K562 (cell line): ENCODE results near the gene ACTN4. TPM values are rescaled to one million over a fixed set of nuclear protein-coding genes. Genes with fewer than 3 reads are reported as not detected.

Experiments
- E2F3 ChIP-seq: fragments of 250-450 bp; sonication (Bioruptor Pico); IDR thresholded peaks from 2 replicates; pipeline ENCODE4 v1.4.0; 2020; ENCODE audit warnings: mild to moderate bottlenecking
- FOXM1 ChIP-seq, 2 experiments: fragments of 450-650 bp in 1 of 2; sonication (generic) in 1 of 2; formaldehyde crosslinking in 1 of 2; IDR thresholded peaks; 2 replicates each; pipeline versions ENCODE4 v1.6.1 to v1.9.0; 2017 to 2022; ENCODE audit warnings: low read depth in 2 of 2, mild to moderate bottlenecking in 2 of 2, missing genetic modification reagents in 1 of 2, moderate library complexity in 1 of 2
- FUS ChIP-seq: fragments of 200-400 bp; formaldehyde crosslinking; optimal IDR thresholded peaks from 2 replicates; pipeline ENCODE3; 2017; ENCODE audit warnings: low read depth, low read length
- ILK ChIP-seq: fragments of 450-650 bp; IDR thresholded peaks from 2 replicates; pipeline ENCODE4 v1.6.1; 2016; ENCODE audit warnings: missing genetic modification characterization, low read depth, mild to moderate bottlenecking, missing compliant biosample characterization, moderate library complexity, borderline replicate concordance
- KAT8 ChIP-seq: fragments of 450-650 bp; IDR thresholded peaks from 2 replicates; pipeline ENCODE4 v1.6.1; 2016; ENCODE audit warnings: low read depth, mild to moderate bottlenecking
- KLF13 ChIP-seq: fragments of 450-650 bp; IDR thresholded peaks from 2 replicates; pipeline ENCODE4 v1.6.1; 2016; ENCODE audit warnings: missing genetic modification characterization, low read depth, mild to moderate bottlenecking, missing compliant biosample characterization, moderate library complexity, borderline replicate concordance
- MCM3 ChIP-seq: fragments of 450-650 bp; IDR thresholded peaks from 2 replicates; pipeline ENCODE4 v1.6.1; 2016
- NFXL1 ChIP-seq: fragments of 450-650 bp; formaldehyde crosslinking; IDR thresholded peaks from 2 replicates; pipeline ENCODE4 v1.4.0; 2021; ENCODE audit warnings: mild to moderate bottlenecking
- PATZ1 ChIP-seq: fragments of 250-450 bp; sonication (Bioruptor Pico); IDR thresholded peaks from 2 replicates; pipeline ENCODE4 v1.5.0; 2020; ENCODE audit warnings: mild to moderate bottlenecking, borderline replicate concordance
- PHF20 ChIP-seq: fragments of 450-650 bp; IDR thresholded peaks from 2 replicates; pipeline ENCODE4 v1.6.1; 2018; ENCODE audit not compliant: partially characterized antibody
- PKNOX1 ChIP-seq: fragments of 450-650 bp; IDR thresholded peaks from 2 replicates; pipeline ENCODE4 v1.6.1; 2016
- USF2 ChIP-seq: sonication (generic); formaldehyde crosslinking; IDR thresholded peaks from 2 replicates; pipeline ENCODE4 v1.5.0; 2020; ENCODE audit warnings: missing genetic modification reagents
- ZBTB7A ChIP-seq: IDR thresholded peaks from 2 replicates; pipeline ENCODE4 v1.6.1; 2011; ENCODE audit warnings: low read depth, mild to moderate bottlenecking, low read length, moderate library complexity, borderline replicate concordance; ENCODE audit not compliant: control insufficient read depth
- ZNF140 ChIP-seq: fragments of 250-450 bp; sonication (Bioruptor Pico); IDR thresholded peaks from 2 replicates; pipeline ENCODE4 v1.8.0; 2021; ENCODE audit warnings: moderate library complexity, mild to moderate bottlenecking, inconsistent platforms
- ZNF24 ChIP-seq: fragments of 450-650 bp; IDR thresholded peaks from 2 replicates; pipeline ENCODE4 v1.6.1; 2016
- ZNF407 ChIP-seq: fragments of 450-650 bp; IDR thresholded peaks from 2 replicates; pipeline ENCODE4 v1.6.1; 2016; ENCODE audit warnings: low read depth
- polyA plus RNA-seq, 8 experiments: library from polyadenylated mRNA; depleted of rRNA in 4 of 8; stranded (reverse) in 5 of 8; unstranded in 3 of 8; fragments of >200 nt; fragmentation: Nextera tagmentation in 2 of 8; fragmentation: Illumina TruSeq in 1 of 8; extraction: Ambion mirVana in 2 of 8; extraction: Trizol in 1 of 8; gene quantifications; 2 replicates each; pipeline versions ENCODE4 v1.2.1 to v1.2.3, GENCODE V29; 2011 to 2014; ENCODE audit warnings: inconsistent platforms in 1 of 8, missing spikeins in 1 of 8
- total RNA-seq, 7 experiments: library from RNA; depleted of rRNA in 6 of 7; stranded (reverse); fragments of >200 nt in 6 of 7; fragmentation: Illumina TruSeq in 2 of 7; extraction: Trizol in 2 of 7; gene quantifications; 2 replicates each; pipeline versions ENCODE4 v1.2.1 to v1.2.3, GENCODE V29; 2011 to 2021; ENCODE audit warnings: low replicate concordance in 1 of 7

ACTN4 gene
- total and polyA plus RNA-seq, 9 of the 15 experiments (the other 6 are each of a cell fraction or from before 2014, with no cell fraction given), result 3.1 to 385 (median 125) TPM

DNA sequence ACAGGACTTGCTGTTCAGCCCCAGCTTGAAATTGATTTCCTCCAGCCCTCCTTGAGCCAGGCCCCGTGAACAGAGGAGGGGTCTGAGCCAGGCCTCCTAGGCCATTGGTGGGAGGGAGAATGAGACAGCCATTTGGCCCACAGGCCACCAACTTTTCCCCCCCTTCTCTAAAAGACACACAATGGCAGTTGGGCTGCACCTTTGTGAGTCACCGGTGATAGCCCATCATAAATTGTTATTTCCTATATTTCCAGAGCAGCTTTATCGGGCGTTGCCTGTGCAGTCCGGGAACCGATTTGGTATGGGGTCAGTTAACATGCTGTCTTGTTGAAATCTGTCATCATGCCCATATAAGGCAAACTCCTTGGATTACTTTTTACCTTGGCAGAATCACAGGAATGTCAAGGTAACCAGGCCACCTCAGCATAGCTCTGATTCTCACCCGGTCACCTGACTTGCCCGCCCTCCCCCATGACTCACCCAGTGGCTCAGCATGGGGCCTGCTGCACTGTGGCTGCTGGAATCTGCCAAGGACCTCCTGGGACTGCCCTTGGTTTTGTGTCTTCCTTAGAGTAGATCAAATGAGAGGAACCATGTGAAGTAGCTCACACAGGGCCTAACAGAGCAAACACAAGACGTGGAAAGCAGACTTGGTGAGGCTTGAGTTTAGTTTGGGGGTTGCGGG, 36.1 kb downstream of the ACTN4 start (continued):
- TF ChIP-seq ZNF407, result no peak
- TF ChIP-seq KAT8, result no peak
- peak; percentile 50; the same call in 1 of the 2 replicates for TF ChIP-seq ZBTB7A
- TF ChIP-seq USF2 (CRISPR knock-in tag), result peak; percentile 81
- no peak for TF ChIP-seq ZNF140
- TF ChIP-seq NFXL1 (CRISPR knock-in tag), result no peak
- no peak for TF ChIP-seq MCM3
- no peak for TF ChIP-seq ILK (tag)
- no peak for TF ChIP-seq E2F3 (CRISPR knock-in tag)
- TF ChIP-seq ZNF24, result no peak
- TF ChIP-seq FUS, result no peak
- TF ChIP-seq KLF13 (tag), result no peak
- 0 out of 2 replicates have a peak, but pooled peaks have one; percentile 31 for TF ChIP-seq PKNOX1
- TF ChIP-seq PHF20, result no peak
- no peak for TF ChIP-seq PATZ1 (CRISPR knock-in tag)
- no peak for TF ChIP-seq FOXM1 (IDR thresholded peaks at IDR 0.05; ENCODE audit: low read depth)
- TF ChIP-seq FOXM1 (CRISPR knock-in tag; IDR thresholded peaks at IDR 0.05; ENCODE audit: low read depth), result no peak
